Mucosa of descending colon (tissue), 3 donors: ENCODE data around the gene DMAC2L. TPM values are rescaled to one million over a fixed set of nuclear protein-coding genes. Genes with fewer than 3 reads are reported as not detected.
A peak's percentile ranks its signal among the peaks of the same experiment; 100 is the strongest.

ENCODE experiments used
- ATAC-seq: fragments of 200-7000 bp; cut with Tn5 transposase; one replicate; pipeline ENCODE4 v1.9.1; 2020; ENCODE audit warnings: mild to moderate bottlenecking, moderate library complexity
- DNase-seq, 3 donors: peaks; one replicate each; pipeline ENCODE4 v3.0.0-alpha.2; 2020
- H3K36me3 ChIP-seq: fragments of 200-600 bp; one replicate; pipeline ENCODE4 v1.8.0; 2021; ENCODE audit warnings: low read depth, mild to moderate bottlenecking
- H3K4me1 ChIP-seq: fragments of 200-600 bp; one replicate; pipeline ENCODE4 v1.8.0; 2021; ENCODE audit warnings: low read depth, mild to moderate bottlenecking
- H3K4me3 ChIP-seq: fragments of 200-600 bp; one replicate; pipeline ENCODE4 v1.8.0; 2021; ENCODE audit warnings: mild to moderate bottlenecking
- H3K9me3 ChIP-seq: fragments of 200-600 bp; one replicate; pipeline ENCODE4 v1.8.0; 2021; ENCODE audit warnings: mild to moderate bottlenecking
- intact Hi-C, 2 donors: fragments of 100-400 bp; cut with DNase I in 1 of 2; cut with micrococcal nuclease in 1 of 2; formaldehyde crosslinking; loops; one replicate each; pipeline versions ENCODE4 v1.11.0 to v1.11.1; 2022; cut with DNase I, micrococcal nuclease
- total RNA-seq, 3 donors: library from RNA; stranded (reverse); fragmentation: NEBNext Ultra II Directional in 2 of 3; extraction: Animal tissue kit (Norgen Biotek cat#: 25700) in 2 of 3; gene quantifications; one replicate each; pipeline versions ENCODE4 v1.2.1 to v1.2.4, GENCODE V29; 2021 to 2023
- TF ChIP-seq, protein P1 (sequence below): fragments of 200-600 bp; IDR thresholded peaks from one replicate; pipeline ENCODE4 v1.8.0; 2022; ENCODE audit warnings: antibody characterized with exemption, mild to moderate bottlenecking
- donor health status: DM: no; HTN: no; CAD: no; lungs with moderate emphysema.
- donor health status: DM: no; HTN: no; CAD: no.
- donor health status: DM: no; HTN: yes; CAD: no.

DMAC2L gene
- total RNA-seq, 3 donors from 2014 or later = 18.9 to 27.6 (median 21.5) TPM

DNA sequence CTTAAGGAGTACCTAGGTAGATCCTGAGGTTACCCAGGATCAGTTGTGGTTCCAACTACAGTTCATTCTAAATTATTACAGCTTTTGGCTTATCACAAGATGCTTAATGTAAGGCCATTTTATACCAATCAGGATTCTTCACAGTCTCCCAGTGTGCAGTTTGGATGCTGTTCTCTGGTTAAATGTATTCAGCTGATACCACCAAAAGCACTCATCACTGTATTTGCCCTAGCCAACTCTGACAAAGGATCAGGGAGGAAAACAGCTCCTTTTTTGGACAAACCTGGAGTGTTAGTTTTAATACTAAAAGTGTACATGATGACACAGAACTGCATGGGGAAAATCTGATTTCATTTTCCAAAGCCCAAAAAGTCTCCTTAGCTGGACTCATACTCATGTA lies 19.5 kb downstream of the DMAC2L start:
- Histone ChIP-seq H3K4me1 (peaks cover 8% of the 10 kb centered on the region), H3K36me3 (no peaks in the 10 kb centered on the region), H3K9me3 (no peaks in the 10 kb centered on the region), H3K4me3 (no peak overlapping the region)
- no peak for ATAC-seq
- TF ChIP-seq, protein P1, sequence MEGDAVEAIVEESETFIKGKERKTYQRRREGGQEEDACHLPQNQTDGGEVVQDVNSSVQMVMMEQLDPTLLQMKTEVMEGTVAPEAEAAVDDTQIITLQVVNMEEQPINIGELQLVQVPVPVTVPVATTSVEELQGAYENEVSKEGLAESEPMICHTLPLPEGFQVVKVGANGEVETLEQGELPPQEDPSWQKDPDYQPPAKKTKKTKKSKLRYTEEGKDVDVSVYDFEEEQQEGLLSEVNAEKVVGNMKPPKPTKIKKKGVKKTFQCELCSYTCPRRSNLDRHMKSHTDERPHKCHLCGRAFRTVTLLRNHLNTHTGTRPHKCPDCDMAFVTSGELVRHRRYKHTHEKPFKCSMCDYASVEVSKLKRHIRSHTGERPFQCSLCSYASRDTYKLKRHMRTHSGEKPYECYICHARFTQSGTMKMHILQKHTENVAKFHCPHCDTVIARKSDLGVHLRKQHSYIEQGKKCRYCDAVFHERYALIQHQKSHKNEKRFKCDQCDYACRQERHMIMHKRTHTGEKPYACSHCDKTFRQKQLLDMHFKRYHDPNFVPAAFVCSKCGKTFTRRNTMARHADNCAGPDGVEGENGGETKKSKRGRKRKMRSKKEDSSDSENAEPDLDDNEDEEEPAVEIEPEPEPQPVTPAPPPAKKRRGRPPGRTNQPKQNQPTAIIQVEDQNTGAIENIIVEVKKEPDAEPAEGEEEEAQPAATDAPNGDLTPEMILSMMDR = no peak
- intact Hi-C loops = no loop called here
- DNase-seq = no peak

DNA sequence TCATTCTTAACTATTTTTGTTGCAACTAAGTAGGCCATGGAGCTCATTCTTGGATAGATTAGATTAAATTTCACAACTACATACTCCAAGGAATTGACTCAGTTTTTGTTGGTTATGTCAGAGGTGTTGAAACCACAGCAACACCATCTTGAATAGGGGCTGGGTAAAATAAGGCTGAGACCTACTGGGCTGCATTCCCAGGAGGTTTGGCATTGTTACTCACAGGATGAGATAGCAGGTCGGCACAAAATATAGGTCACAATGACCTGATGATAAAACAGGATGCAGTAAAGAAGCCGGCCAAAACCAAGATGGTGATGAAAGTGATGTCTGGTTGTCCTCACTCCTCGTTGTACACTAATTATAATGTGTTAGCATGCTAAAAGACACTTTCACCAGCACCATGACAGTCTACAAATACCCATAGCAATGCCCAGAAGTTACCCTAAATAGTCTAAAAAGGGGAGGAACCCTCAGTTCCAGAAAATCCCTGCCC lies 20.9 kb downstream of the DMAC2L start:
- H3K9me3 ChIP-seq = no peaks in the 10 kb centered on the region
- ATAC-seq = no peak
- H3K4me3 ChIP-seq = no peak overlapping the region
- H3K36me3 ChIP-seq = no peaks in the 10 kb centered on the region
- H3K4me1 ChIP-seq = peaks cover 8% of the 10 kb centered on the region
- no peak for DNase-seq
- intact Hi-C loops = no loop called here
- TF ChIP-seq, protein P1 = no peak

DNA sequence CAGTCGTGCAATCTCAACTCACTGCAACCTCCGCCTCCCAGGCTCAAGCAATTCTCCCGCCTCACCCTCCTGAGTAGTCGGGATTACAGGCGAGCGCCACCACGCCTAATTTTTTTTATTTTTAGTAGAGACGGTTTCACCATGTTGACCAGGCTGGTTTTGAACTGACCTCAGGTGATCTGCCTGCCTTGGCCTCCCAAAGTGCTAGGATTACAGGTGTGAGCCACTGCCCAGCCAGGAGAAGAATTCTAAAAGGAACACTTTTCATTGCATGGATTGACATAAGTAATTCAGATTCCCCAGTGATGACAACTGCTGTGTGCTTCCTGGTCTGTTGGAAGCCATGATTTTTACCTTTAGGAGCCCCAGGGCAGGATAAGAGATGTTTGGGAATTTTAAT lies 22.1 kb downstream of the DMAC2L start:
- no peak for ATAC-seq
- intact Hi-C loops = no loop called here
- Histone ChIP-seq H3K9me3 (no peaks in the 10 kb centered on the region), H3K36me3 (no peaks in the 10 kb centered on the region), H3K4me1 (peaks cover 12% of the 10 kb centered on the region), H3K4me3 (no peak overlapping the region)
- no peak for DNase-seq
- TF ChIP-seq, protein P1 = no peak

DNA sequence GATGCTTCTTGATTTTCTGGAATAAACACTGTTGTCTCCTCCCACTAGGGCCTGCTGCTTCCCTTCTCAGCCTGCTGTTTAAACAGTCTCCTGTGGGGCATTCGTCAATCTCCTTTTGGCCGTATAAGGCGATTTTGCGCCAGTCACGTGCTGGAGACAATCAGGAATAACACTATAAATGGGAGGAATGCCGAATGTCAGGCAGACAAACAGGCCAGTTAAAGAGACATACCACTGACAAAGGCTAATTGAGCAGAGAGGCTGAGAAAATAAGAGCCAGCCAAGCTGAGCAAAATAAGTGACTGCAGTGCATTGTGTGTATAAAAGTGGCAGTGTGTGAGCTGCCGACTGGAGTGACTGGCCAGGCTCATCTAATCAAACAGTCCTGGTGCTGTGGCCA lies 23.3 kb downstream of the DMAC2L start:
- Histone ChIP-seq H3K36me3 (no peaks in the 10 kb centered on the region), H3K4me3 (no peak overlapping the region), H3K4me1 (peaks cover 12% of the 10 kb centered on the region), H3K9me3 (no peaks in the 10 kb centered on the region)
- TF ChIP-seq, protein P1 = no peak
- ATAC-seq (peak; percentile 88), DNase-seq (peak in 2 of 3 donors; percentile 50 to 67)
- intact Hi-C loops = no loop called here

DNA sequence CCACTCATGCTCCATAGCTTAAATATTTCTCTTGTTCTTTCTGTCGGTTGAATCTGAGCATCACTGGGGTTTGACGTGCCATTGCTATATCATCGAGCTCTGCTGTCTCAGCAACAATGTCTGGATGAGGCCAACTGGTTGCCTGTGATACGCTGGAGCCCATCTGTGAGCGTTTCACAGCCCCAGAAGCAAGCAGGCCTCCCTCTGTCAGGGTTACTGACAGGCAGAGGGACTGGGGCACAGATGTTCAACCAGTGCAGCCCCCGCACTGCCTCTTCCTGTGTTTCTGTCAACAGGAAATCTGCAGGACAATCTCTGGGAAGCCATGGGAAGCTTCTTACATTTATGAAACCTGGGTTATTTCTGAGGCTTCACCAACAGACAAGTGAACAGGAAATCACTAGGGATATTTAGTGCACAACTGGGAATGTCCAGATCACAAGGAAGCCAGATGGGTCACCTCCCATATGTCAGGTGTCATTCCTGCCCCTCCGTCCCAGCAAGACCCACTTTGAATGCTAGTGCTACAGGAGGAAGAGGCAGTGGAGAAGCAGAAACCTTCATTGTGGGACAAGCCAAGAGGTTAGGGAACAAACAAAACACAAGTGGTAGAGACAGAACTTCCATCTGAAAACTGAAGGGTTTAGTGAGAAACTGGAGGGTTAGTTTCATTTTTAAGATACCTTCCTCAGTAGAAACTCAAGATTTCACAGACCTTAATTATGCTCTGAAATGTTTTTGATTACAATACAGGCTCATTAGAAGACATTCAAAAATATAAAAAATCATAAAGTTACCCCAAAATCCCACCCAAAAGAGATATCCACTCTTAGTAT lies 24.1 kb downstream of the DMAC2L start:
- Histone ChIP-seq H3K4me1 (peaks cover 12% of the 10 kb centered on the region), H3K9me3 (no peaks in the 10 kb centered on the region), H3K36me3 (no peaks in the 10 kb centered on the region), H3K4me3 (no peak overlapping the region)
- intact Hi-C loops = no loop called here
- TF ChIP-seq, protein P1 = no peak
- no peak for DNase-seq
- peak; percentile 18 for ATAC-seq
